DMS114 treated with DMSO at 0.1 percent for 48 hours (cell line): Measurements from ENCODE around the gene B9D2.

Experiments
- DNase-seq: peaks from one replicate; lab custom pipeline; 2025; ENCODE audit not compliant: unreplicated experiment; lab: John Stamatoyannopoulos, UW

The B9D2 gene

GRCh38 chr19:41310033-41310831, 53.7 kb downstream of the B9D2 start, which contains the start of gene CCDC97:
Gene CCDC97, plus strand, starts transcription at chr19:41310172. Its CDS starts 139 bp downstream, at chr19:41310311.
- DNase-seq = peak; percentile 82

- peak; percentile 15 for DNase-seq
These were observed 54.5 kb downstream of the B9D2 start for GRCh38 chr19:41309180-41310032.

- peak; percentile 83 for DNase-seq
These were observed 55.3 kb downstream of the B9D2 start for GRCh38 chr19:41308450-41309179.

GRCh38 chr19:41307954-41308449, 55.9 kb downstream of the B9D2 start:
- no peak for DNase-seq

- no peak for DNase-seq
These were observed 56.7 kb downstream of the B9D2 start for GRCh38 chr19:41307090-41307875.

- no peak for DNase-seq
These were observed 57.8 kb downstream of the B9D2 start for GRCh38 chr19:41305927-41306793.

GRCh38 chr19:41304706-41305483, 59.1 kb downstream of the B9D2 start:
- no peak for DNase-seq
